Cardiac muscle cell (in vitro differentiated cells and primary cell): ENCODE data around the gene DUSP5. TPM values are rescaled to one million over a fixed set of nuclear protein-coding genes. Genes with fewer than 3 reads are reported as not detected.

Source experiments
- DNase-seq, 2 donors: peaks; one replicate each; pipeline versions ENCODE4 v3.0.0 to v3.0.0-alpha.2; 2010 to 2017; ENCODE audit warnings: low read depth in 1 of 2, low spot score in 1 of 2
- H3K27ac ChIP-seq: fragments of 200-600 bp; sonication (generic); 2 replicates; pipeline ENCODE4 v1.5.1; 2016
- H3K27me3 ChIP-seq: fragments of 200-600 bp; sonication (generic); 2 replicates; pipeline ENCODE4 v1.6.0; 2016; ENCODE audit warnings: control low read depth
- H3K36me3 ChIP-seq: fragments of 200-600 bp; sonication (generic); 2 replicates; pipeline ENCODE4 v1.5.1; 2016; ENCODE audit warnings: control low read depth
- H3K4me1 ChIP-seq: fragments of 200-600 bp; sonication (generic); 2 replicates; pipeline ENCODE4 v1.8.1; 2017; ENCODE audit warnings: low read depth, mild to moderate bottlenecking, mixed run types
- H3K4me3 ChIP-seq: fragments of 200-600 bp; sonication (generic); 2 replicates; pipeline ENCODE4 v1.5.1; 2016; ENCODE audit warnings: mild to moderate bottlenecking
- H3K9me3 ChIP-seq: fragments of 200-600 bp; sonication (generic); 2 replicates; pipeline ENCODE4 v1.5.1; 2017; ENCODE audit warnings: low read depth, mild to moderate bottlenecking, control low read depth
- CTCF ChIP-seq: IDR thresholded peaks from 2 replicates; pipeline ENCODE4 v1.5.1; 2012; ENCODE audit warnings: low read depth, mild to moderate bottlenecking, low read length
- polyA plus RNA-seq: library from polyadenylated mRNA; unstranded; fragments of >200 nt; fragmentation: Nextera tagmentation; extraction: Ambion mirVana; gene quantifications from 2 replicates; pipeline ENCODE4 v1.2.1, GENCODE V29; 2016
- total RNA-seq: library from RNA; depleted of rRNA; stranded (reverse); fragments of >200 nt; gene quantifications from 2 replicates; pipeline ENCODE4 v1.2.3, GENCODE V29; 2016

DUSP5 gene
- total and polyA plus RNA-seq, 2 experiments from 2014 or later, result 64.1 to 82.1 TPM

GRCh38 chr10:110556969-110557601 is 59.4 kb downstream of the DUSP5 start:
- no peak overlapping the region for H3K27ac ChIP-seq
- no peak overlapping the region for H3K4me3 ChIP-seq
- peaks cover 10% of the 10 kb centered on the region for H3K4me1 ChIP-seq
- peak; percentile 76 for TF ChIP-seq CTCF
- no peaks in the 10 kb centered on the region for H3K27me3 ChIP-seq
- no peaks in the 10 kb centered on the region for H3K9me3 ChIP-seq
- DNase-seq, result peak; percentile 65 to 73
- no peaks in the 10 kb centered on the region for H3K36me3 ChIP-seq

GRCh38 chr10:110558041-110558440 is 60.3 kb downstream of the DUSP5 start:
- Histone ChIP-seq H3K9me3 (no peaks in the 10 kb centered on the region), H3K27ac (no peak overlapping the region), H3K27me3 (no peaks in the 10 kb centered on the region), H3K4me3 (no peak overlapping the region), H3K4me1 (peaks cover 10% of the 10 kb centered on the region), H3K36me3 (no peaks in the 10 kb centered on the region)
- TF ChIP-seq CTCF, result no peak
- DNase-seq, result no peak

- no peaks in the 10 kb centered on the region for H3K27me3 ChIP-seq
- no peaks in the 10 kb centered on the region for H3K9me3 ChIP-seq
- H3K4me3 ChIP-seq, result no peak overlapping the region
- no peaks in the 10 kb centered on the region for H3K4me1 ChIP-seq
- H3K27ac ChIP-seq, result no peak overlapping the region
- no peak for TF ChIP-seq CTCF
- H3K36me3 ChIP-seq, result no peaks in the 10 kb centered on the region
- DNase-seq, result no peak
Observed at GRCh38 chr10:110560012-110560411, 62.3 kb downstream of the DUSP5 start.

Other genes with a start within 250 kb of the DUSP5 start
- gene SMNDC1, start 193.0 kb upstream of the DUSP5 start, total RNA-seq, result 12.4 and 13.5 TPM in 2 replicates
- gene SMNDC1, start 193.0 kb upstream of the DUSP5 start, polyA plus RNA-seq, result 24.9 and 29.7 TPM in 2 replicates
- gene SMC3, start 69.8 kb downstream of the DUSP5 start, total RNA-seq, result 21.6 and 40.7 TPM in 2 replicates
- 81.5 and 122 TPM in 2 replicates for gene SMC3, start 69.8 kb downstream of the DUSP5 start, polyA plus RNA-seq
- 23.0 and 28.5 TPM in 2 replicates for gene RBM20, start 146.4 kb downstream of the DUSP5 start, total RNA-seq
- 12.7 and 19.2 TPM in 2 replicates for gene RBM20, start 146.4 kb downstream of the DUSP5 start, polyA plus RNA-seq